DMS79 treated with DMSO at 0.1 percent for 48 hours (cell line): ENCODE data around the gene ROBO4.

Experiments used
- DNase-seq: peaks from one replicate; lab custom pipeline; 2025; lab: John Stamatoyannopoulos, UW

Gene ROBO4

GRCh38 chr11:124889191-124890091 is 8.2 kb downstream of the ROBO4 start:
- DNase-seq = no peak

GRCh38 chr11:124887667-124888013 is 10.0 kb downstream of the ROBO4 start:
- DNase-seq = no peak

- DNase-seq = no peak
These were observed 10.5 kb downstream of the ROBO4 start for GRCh38 chr11:124886978-124887666.

- DNase-seq = no peak
These were observed 11.2 kb downstream of the ROBO4 start for GRCh38 chr11:124886476-124886875.

GRCh38 chr11:124884869-124885479 is 12.7 kb downstream of the ROBO4 start:
- DNase-seq = no peak

GRCh38 chr11:124884340-124884739 is 13.3 kb downstream of the ROBO4 start:
- DNase-seq = no peak

GRCh38 chr11:124882339-124883071 is 15.2 kb downstream of the ROBO4 start:
- DNase-seq = no peak

- no peak for DNase-seq
These were observed 16.7 kb downstream of the ROBO4 start for GRCh38 chr11:124880958-124881357.

- DNase-seq = no peak
These were observed 17.4 kb downstream of the ROBO4 start for GRCh38 chr11:124880290-124880611.

GRCh38 chr11:124879493-124880289 is 18.0 kb downstream of the ROBO4 start:
- no peak for DNase-seq

GRCh38 chr11:124878759-124879492 is 18.7 kb downstream of the ROBO4 start:
- DNase-seq = no peak

- no peak for DNase-seq
These were observed 19.5 kb downstream of the ROBO4 start for GRCh38 chr11:124877910-124878758.

GRCh38 chr11:124877631-124877909 is 20.1 kb downstream of the ROBO4 start:
- DNase-seq = no peak

- DNase-seq = peak; percentile 20
These were observed 20.6 kb downstream of the ROBO4 start for GRCh38 chr11:124876818-124877630.

- DNase-seq = peak; percentile 93
These were observed 21.5 kb downstream of the ROBO4 start for GRCh38 chr11:124875943-124876817.

- DNase-seq = no peak
These were observed 22.3 kb downstream of the ROBO4 start for GRCh38 chr11:124875401-124875800.

GRCh38 chr11:124874571-124875255 is 23.0 kb downstream of the ROBO4 start:
- DNase-seq = no peak

- DNase-seq = no peak
These were observed 23.7 kb downstream of the ROBO4 start for GRCh38 chr11:124873951-124874350.
